ENCODE data around the gene PGLYRP3. TPM values are rescaled to one million over a fixed set of nuclear protein-coding genes. Genes with fewer than 3 reads are reported as not detected.
"Not testable (repeated sequence)": the region's sequence is repeated elsewhere in the genome, so short reads cannot be mapped to it uniquely, and the experiment has no call there.

The PGLYRP3 gene
- polyA plus RNA-seq, 1 donor from 2014 or later: not detected

GRCh38 chr1:153318145-153318544, 5.4 kb upstream of the PGLYRP3 start:
- not testable (repeated sequence) for H3K9me3 ChIP-seq (ENCODE audit: low read length); H3K27me3 ChIP-seq (ENCODE audit: insufficient read depth, low read depth, low read length); H3K27ac ChIP-seq (ENCODE audit: low read length); H4K20me1 ChIP-seq (ENCODE audit: insufficient read depth); H3K36me3 ChIP-seq (ENCODE audit: insufficient read depth, low read length); H3F3A ChIP-seq (ENCODE audit: insufficient read depth, low read length, poor library complexity, severe bottlenecking); H3K9ac ChIP-seq (ENCODE audit: low read length); H3K4me3 ChIP-seq (ENCODE audit: low read length); H3K79me2 ChIP-seq (replicated peaks; ENCODE audit: insufficient read depth, low read length); H3K9me2 ChIP-seq (ENCODE audit: insufficient read depth, low read length); H3K4me2 ChIP-seq (ENCODE audit: low read length); H2AFZ ChIP-seq (ENCODE audit: low read depth, low read length)

GRCh38 chr1:153316013-153316412, 3.3 kb upstream of the PGLYRP3 start:
- H3K9me2 ChIP-seq (ENCODE audit: insufficient read depth, low read length); H3K36me3 ChIP-seq (ENCODE audit: insufficient read depth, low read length); H3K9ac ChIP-seq (ENCODE audit: low read length); H4K20me1 ChIP-seq (ENCODE audit: insufficient read depth); H3K79me2 ChIP-seq (replicated peaks; ENCODE audit: insufficient read depth, low read length); H3K27ac ChIP-seq (ENCODE audit: low read length); H3F3A ChIP-seq (ENCODE audit: insufficient read depth, low read length, poor library complexity, severe bottlenecking); H3K4me2 ChIP-seq (ENCODE audit: low read length); H2AFZ ChIP-seq (ENCODE audit: low read depth, low read length); H3K4me3 ChIP-seq (ENCODE audit: low read length); H3K9me3 ChIP-seq (ENCODE audit: low read length); H3K27me3 ChIP-seq (ENCODE audit: insufficient read depth, low read depth, low read length): not testable (repeated sequence)

GRCh38 chr1:153314388-153314787, 1.6 kb upstream of the PGLYRP3 start:
- H3K27ac ChIP-seq (ENCODE audit: low read length); H3K4me2 ChIP-seq (ENCODE audit: low read length); H3K36me3 ChIP-seq (ENCODE audit: insufficient read depth, low read length); H2AFZ ChIP-seq (ENCODE audit: low read depth, low read length); H3K9ac ChIP-seq (ENCODE audit: low read length); H3K27me3 ChIP-seq (ENCODE audit: insufficient read depth, low read depth, low read length); H3K4me3 ChIP-seq (ENCODE audit: low read length); H4K20me1 ChIP-seq (ENCODE audit: insufficient read depth); H3K9me3 ChIP-seq (ENCODE audit: low read length); H3F3A ChIP-seq (ENCODE audit: insufficient read depth, low read length, poor library complexity, severe bottlenecking); H3K9me2 ChIP-seq (ENCODE audit: insufficient read depth, low read length); H3K79me2 ChIP-seq (replicated peaks; ENCODE audit: insufficient read depth, low read length): not testable (repeated sequence)

- H3K4me2 ChIP-seq (ENCODE audit: low read length): no peak overlapping the region
- no peaks in the 10 kb centered on the region for H3K36me3 ChIP-seq (ENCODE audit: insufficient read depth, low read length)
- no peaks in the 10 kb centered on the region for H3F3A ChIP-seq (ENCODE audit: insufficient read depth, low read length, poor library complexity, severe bottlenecking)
- no peaks in the 10 kb centered on the region for H3K9me3 ChIP-seq (ENCODE audit: low read length)
- no peak overlapping the region for H2AFZ ChIP-seq (ENCODE audit: low read depth, low read length)
- H3K79me2 ChIP-seq (replicated peaks; ENCODE audit: insufficient read depth, low read length): no peaks in the 10 kb centered on the region
- H4K20me1 ChIP-seq (ENCODE audit: insufficient read depth): no peaks in the 10 kb centered on the region
- H3K9me2 ChIP-seq (ENCODE audit: insufficient read depth, low read length): no peaks in the 10 kb centered on the region
- no peak overlapping the region for H3K4me3 ChIP-seq (ENCODE audit: low read length)
- H3K9ac ChIP-seq (ENCODE audit: low read length): no peak overlapping the region
- TF ChIP-seq EP300 (conservative IDR thresholded peaks at IDR 0.05; ENCODE audit: poor library complexity, severe bottlenecking) (no peak), TAF1 (IDR thresholded peaks at IDR 0.05; ENCODE audit: low read depth) (no peak)
- TF ChIP-seq, protein P1, sequence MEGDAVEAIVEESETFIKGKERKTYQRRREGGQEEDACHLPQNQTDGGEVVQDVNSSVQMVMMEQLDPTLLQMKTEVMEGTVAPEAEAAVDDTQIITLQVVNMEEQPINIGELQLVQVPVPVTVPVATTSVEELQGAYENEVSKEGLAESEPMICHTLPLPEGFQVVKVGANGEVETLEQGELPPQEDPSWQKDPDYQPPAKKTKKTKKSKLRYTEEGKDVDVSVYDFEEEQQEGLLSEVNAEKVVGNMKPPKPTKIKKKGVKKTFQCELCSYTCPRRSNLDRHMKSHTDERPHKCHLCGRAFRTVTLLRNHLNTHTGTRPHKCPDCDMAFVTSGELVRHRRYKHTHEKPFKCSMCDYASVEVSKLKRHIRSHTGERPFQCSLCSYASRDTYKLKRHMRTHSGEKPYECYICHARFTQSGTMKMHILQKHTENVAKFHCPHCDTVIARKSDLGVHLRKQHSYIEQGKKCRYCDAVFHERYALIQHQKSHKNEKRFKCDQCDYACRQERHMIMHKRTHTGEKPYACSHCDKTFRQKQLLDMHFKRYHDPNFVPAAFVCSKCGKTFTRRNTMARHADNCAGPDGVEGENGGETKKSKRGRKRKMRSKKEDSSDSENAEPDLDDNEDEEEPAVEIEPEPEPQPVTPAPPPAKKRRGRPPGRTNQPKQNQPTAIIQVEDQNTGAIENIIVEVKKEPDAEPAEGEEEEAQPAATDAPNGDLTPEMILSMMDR (IDR thresholded peaks at IDR 0.05; ENCODE audit: poor library complexity, severe bottlenecking): no peak
- H3K27ac ChIP-seq (ENCODE audit: low read length): no peak overlapping the region
- no peaks in the 10 kb centered on the region for H3K27me3 ChIP-seq (ENCODE audit: insufficient read depth, low read depth, low read length)
Measured at GRCh38 chr1:153313288-153313687, 536 bp upstream of the PGLYRP3 start.

DNA sequence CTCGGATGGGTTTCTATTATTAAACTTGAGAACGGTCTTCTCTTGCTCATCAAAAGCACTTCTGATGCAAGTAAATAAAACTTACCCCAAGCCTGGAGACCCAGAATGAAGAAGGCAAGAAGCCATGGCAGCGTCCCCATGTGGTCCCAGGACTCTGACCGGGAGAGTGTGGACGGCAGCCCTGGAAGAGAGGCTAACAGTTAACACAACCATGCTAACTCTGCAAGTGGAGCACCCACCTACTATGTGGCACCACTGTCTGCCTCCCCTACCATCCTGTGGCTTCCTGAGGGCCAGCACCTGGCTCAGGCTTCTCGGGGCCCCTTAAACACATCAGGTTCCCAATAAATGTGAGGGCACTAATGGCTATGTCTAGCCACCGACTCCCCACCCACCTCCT, 2.2 kb downstream of the PGLYRP3 start:
- no peaks in the 10 kb centered on the region for H3K9me3 ChIP-seq (ENCODE audit: low read length)
- H3K9me2 ChIP-seq (ENCODE audit: insufficient read depth, low read length): no peaks in the 10 kb centered on the region
- H3K79me2 ChIP-seq (replicated peaks; ENCODE audit: insufficient read depth, low read length): no peaks in the 10 kb centered on the region
- H3K4me2 ChIP-seq (ENCODE audit: low read length): no peak overlapping the region
- no peaks in the 10 kb centered on the region for H3K27me3 ChIP-seq (ENCODE audit: insufficient read depth, low read depth, low read length)
- H3F3A ChIP-seq (ENCODE audit: insufficient read depth, low read length, poor library complexity, severe bottlenecking): no peaks in the 10 kb centered on the region
- H3K9ac ChIP-seq (ENCODE audit: low read length): no peak overlapping the region
- H3K27ac ChIP-seq (ENCODE audit: low read length): no peak overlapping the region
- H4K20me1 ChIP-seq (ENCODE audit: insufficient read depth): no peaks in the 10 kb centered on the region
- H3K4me3 ChIP-seq (ENCODE audit: low read length): no peak overlapping the region
- no peak overlapping the region for H2AFZ ChIP-seq (ENCODE audit: low read depth, low read length)
- no peaks in the 10 kb centered on the region for H3K36me3 ChIP-seq (ENCODE audit: insufficient read depth, low read length)
- TF ChIP-seq TAF1 (IDR thresholded peaks at IDR 0.05; ENCODE audit: low read depth): no peak
- TF ChIP-seq POLR2AphosphoS5 (IDR thresholded peaks at IDR 0.05): no peak
- TF ChIP-seq SMC3 (conservative IDR thresholded peaks at IDR 0.05; ENCODE audit: poor library complexity): no peak
- no peak for TF ChIP-seq MXI1 (conservative IDR thresholded peaks at IDR 0.05; ENCODE audit: poor library complexity, severe bottlenecking)
- TF ChIP-seq EP300 (conservative IDR thresholded peaks at IDR 0.05; ENCODE audit: poor library complexity, severe bottlenecking): no peak
- no peak for TF ChIP-seq EZH2 (IDR thresholded peaks at IDR 0.05; ENCODE audit: borderline replicate concordance, insufficient read depth, low read length, poor library complexity, severe bottlenecking)
- TF ChIP-seq, protein P1 (IDR thresholded peaks at IDR 0.05; ENCODE audit: poor library complexity, severe bottlenecking): no peak
